ENCODE measurements around the gene YPEL4.
"Not testable (repeated sequence)": the region's sequence is repeated elsewhere in the genome, so short reads cannot be mapped to it uniquely, and the experiment has no call there.

YPEL4 gene

DNA sequence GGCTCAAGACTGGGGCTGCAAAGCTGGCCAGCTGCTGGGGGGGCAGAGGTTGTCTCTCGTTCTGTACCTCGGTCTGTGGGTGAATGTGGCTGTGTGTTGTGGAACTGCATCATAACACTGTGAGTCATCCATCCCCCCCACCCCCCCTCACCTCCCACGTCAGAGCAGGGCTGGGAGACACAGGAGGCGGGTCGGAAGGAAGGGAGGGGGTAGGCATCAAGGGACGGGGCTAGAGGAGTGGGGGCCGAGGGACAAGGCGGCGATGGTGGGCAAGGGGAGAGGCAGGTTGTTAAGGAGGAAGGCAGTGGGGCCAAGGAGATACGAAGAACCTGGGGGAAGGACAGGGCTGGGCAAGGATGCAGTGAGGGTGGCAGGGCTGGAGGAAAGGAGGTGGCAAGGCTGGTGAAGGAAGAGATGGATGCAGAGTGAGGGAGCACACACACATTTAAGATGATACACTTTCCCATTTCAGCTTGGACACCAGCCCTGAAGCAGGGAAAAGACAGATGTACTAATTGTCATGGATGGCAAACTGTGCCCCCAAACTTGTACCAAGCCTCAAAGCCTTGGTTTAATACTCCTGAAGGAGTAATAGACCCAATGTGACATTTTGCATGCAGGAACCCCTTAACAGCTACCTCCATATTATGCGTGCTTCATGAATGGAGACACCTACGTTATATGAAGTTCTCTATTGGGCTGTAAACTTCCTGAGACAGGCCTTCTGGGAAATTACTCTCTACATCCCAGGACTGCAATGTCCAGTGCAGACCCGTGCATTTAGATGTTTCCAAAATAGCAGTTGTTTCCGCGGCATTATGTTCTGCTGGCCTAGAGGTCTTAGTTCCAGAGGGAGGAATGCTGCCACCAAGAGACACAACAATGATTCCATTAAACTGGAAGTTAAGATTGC, at the start of gene YPEL4:
TSS of gene YPEL4 (minus strand) at position 87 of the 913 bp plus-strand sequence. CDS start 2,805 bp downstream, outside the sequence.
- DNase-seq, result peak; percentile 82

DNA sequence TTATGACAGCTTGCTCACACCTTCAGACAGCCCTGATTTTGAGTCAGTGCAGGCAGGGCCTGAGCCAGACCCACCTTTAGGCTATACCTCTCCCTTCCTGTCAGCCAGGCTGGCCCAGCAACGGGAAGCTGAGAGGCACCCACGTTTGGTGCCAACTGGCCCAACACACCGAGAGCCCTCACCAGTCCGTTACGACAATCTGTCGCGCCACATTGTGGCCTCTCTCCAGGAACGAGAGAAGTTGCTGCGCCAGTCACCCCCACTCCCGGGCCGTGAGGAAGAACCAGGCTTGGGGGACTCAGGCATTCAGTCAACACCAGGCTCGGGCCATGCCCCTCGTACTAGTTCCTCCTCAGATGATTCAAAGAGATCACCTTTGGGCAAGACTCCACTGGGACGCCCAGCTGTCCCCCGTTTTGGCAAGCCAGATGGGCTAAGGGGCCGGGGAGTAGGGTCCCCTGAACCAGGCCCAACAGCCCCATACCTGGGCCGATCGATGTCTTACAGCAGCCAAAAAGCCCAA, 49.2 kb upstream of the YPEL4 start:
- no peak for DNase-seq

- not testable (repeated sequence) for DNase-seq
These were observed 40.8 kb upstream of the YPEL4 start for GRCh38 chr11:57690474-57690873.

GRCh38 chr11:57681168-57681567, 31.5 kb upstream of the YPEL4 start:
- DNase-seq, result no peak

DNA sequence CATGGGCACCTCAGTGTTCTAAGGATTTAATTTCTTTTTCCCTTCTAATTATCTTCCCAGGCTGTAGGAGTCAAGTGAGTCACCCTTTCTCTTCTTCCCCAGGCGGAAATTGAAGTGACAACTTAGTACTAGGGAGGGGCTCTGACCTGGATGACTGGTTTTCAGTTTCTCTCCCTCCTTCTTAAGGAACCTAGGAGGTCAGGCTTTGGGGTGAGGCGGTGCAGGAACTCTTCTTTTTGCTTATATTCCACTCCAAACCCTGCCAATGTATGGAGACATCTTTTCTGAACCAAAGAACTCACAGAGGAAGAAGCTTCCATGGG, 30.8 kb upstream of the YPEL4 start:
- no peak for DNase-seq

DNA sequence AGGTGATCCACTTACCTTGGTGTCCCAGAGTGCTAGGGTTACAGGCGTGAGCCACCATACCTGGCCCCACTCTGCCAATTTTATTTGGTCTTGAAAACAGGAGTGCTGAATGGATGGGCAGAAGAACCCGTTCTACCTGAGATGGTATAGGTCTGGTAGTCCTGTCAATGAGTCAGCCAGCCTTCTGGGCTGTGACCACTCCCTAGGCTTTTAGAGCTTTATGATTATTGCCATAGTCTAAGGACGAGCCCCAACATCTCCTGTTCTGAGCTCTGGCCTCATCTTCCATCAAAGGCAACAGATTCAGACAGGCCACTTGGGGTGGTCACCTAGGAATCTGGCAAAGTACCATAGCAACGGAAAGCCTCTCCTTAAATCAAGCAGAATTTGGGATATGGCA, 29.7 kb upstream of the YPEL4 start:
- no peak for DNase-seq

DNA sequence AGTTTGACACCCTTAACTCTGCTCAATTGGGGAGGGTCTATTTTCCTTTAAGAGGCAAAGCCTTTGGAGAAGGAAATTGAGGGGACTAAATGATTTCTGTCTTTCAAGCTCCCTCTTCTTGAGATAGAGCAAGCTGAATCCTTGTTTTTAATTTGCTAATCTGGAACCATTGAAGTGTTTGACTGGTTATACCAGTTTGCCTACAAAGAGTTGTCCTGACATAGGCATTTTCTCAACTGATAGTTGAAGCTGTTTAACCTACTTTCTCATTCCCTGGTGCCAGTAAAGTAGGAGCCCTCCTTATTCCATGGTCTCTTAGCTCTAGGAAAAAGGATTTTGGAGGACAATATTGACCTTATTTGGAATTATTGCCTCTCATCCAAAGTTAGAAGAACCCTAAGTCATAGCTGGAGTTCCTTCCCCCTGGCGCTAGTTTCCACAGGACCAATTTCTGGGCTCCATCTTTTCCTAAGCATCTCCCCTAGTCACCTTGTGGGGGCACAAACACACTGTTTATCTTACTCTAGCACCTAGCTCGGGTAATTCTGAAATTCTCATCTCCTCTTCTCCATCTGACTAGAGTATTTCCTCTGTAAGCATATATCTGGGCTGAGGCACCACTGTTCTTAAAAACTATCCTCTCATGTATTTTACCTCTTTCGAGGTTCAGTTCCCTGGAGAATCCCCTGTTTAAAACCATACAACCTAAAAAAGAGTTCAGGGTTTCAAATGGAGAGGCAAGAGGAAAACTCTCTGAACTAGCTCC, 25.6 kb upstream of the YPEL4 start:
- DNase-seq, result no peak

GRCh38 chr11:57674251-57674650, 24.5 kb upstream of the YPEL4 start:
- no peak for DNase-seq

DNA sequence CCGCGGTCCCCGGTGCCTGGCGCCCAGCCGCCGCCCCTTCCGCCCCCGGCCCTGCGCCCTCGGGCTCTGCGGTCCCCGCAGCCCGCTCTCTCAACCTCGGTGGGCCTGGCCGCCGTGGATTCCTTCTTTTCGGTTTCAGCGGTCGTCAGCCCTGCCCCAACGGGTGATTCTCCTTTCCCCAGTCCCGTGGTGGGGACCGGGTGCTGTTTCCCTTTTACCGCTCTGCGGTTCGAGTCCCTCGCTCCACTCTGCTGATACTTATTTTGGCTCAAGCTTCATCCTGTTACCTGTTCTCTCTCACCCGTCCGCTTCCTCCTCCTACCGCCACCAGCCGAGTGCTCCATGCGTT, 18.7 kb upstream of the YPEL4 start:
- DNase-seq, result peak; percentile 40

DNA sequence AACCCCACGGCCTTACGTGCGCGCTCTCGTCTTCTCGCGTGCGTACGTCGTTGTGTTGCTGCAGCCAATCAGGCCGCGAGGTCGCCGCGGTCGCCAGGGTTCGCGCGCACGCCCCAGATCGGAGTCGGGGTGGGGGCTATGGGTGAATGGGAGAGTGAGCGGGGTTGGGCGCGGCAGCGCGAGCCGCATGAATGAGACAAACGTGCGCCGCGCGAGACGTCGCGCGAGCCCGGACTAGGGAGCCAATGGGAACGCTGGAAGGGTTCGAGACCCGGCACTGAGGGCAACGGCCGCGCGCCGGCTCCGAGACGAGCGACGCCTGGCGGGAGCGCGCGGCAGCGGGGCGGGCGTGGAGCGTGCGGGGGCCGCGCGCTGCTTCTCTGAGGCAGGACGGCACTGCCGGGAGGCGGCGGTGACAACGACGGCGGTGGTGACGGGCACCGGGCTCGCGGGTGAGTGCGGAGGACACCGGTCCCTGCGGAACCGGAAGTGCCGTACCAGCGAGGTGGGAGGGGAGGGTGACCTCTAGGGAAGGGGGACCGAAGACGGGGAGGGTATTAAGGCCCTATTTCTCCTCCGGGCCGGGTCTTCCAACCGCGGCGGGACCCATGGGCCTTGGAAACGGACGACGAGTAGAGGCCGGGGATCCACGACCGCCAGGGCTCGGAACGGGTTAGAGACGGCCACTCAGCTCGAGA, 18.2 kb upstream of the YPEL4 start, which contains the start of gene ZDHHC5:
TSS of gene ZDHHC5 (plus strand) at position 379 of the 698 bp plus-strand sequence. CDS start 4,977 bp downstream, outside the sequence.
- peak; percentile 99 for DNase-seq

DNA sequence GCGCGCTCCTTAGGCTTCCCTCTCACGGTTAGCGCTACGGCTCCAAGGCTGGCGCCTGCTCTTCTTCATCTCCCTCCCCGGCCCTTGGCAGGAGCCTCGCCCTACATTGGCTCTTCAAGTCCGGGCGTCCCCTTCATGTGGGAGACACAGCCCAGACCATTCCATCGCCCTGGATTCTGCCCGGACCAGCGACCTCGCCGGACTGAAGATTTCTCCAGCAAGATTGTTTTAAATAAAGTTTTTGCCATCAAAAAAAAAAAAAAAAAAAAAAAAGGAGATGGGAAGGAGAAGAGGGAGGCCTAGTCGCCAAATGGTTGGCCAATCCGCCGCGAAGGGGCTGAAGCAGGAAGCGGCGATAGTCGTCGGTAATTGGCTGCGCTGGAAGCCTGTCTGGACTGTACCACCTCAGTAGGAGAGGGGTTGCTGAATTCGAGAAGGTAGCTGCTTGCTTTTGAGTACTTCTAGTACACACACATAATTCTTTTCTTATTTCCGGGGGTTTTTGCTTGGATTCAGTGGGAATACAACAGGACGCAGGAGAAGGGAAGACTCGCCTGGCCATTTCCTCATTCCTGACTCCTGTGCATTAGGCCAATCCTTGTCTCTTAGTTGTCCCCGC, 17.5 kb upstream of the YPEL4 start:
- DNase-seq, result peak; percentile 93

DNA sequence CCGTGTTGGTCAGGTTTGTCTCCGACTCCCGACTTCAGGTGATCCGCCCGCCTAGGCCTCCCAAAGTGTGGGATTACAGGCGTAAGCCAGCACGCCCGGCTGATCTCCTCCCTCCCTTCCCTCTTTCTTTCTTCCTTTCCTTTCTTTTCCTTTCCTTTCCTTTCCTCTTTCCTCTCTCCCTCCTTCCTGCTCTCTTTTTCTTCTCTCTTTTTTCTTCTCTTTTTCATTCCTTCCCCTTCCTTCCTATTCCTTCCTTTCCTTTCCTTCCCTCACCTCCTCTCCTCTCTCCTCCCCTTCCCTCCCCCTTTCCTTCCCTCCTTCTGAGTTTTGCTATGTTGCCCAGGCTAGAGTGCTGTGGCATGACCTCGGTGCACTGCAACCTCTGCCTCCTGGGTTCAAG, 14.3 kb upstream of the YPEL4 start:
- DNase-seq, result no peak

DNA sequence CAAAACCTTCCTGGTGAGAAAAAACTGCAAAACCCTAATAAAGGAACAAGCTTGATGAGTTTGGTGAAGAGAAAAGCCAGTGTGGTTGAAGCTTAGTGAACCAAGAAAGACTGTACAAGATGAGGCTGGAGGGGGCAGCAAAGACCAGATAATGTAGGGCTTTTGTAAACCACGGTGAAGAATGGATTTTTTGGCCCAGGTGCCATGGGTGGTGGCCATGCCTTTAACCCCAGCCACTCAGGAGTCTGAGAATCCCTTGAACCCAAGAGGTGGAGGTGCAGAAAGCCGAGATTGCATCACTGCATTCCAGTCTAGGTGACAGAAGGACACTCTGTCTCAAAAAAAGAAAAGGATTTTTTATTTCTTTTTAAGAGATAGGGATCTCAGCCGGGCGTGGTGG, 13.2 kb upstream of the YPEL4 start:
- DNase-seq, result no peak

DNA sequence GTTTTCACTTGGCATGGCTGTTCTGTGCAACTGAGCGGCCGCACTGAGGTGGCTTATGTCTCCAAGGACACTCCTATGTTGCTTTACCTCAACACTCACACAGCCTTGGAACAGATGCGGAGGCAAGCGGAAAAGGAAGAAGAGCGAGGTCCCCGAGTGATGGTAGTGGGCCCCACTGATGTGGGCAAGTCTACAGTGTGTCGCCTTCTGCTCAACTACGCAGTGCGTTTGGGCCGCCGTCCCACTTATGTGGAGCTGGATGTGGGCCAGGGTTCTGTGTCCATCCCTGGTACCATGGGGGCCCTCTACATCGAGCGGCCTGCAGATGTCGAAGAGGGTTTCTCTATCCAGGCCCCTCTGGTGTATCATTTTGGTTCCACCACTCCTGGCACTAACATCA, 10.0 kb upstream of the YPEL4 start:
- no peak for DNase-seq

DNA sequence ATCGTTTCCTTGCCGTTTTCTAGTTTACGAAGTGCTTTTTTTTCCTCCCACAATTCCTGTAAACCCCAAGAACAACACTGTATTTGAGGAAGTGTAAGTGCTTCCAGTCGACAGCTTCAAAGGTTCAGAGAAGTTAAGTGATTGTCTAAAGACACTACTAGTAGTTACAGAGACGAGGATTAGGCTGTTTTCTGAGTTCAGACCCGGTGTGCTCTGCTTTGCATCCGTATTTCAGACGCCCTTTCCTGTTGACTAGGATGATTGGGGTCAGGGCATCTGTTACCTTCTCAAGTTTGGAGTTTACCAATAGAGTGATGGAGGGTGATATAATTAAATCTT, 8.3 kb upstream of the YPEL4 start:
- no peak for DNase-seq

DNA sequence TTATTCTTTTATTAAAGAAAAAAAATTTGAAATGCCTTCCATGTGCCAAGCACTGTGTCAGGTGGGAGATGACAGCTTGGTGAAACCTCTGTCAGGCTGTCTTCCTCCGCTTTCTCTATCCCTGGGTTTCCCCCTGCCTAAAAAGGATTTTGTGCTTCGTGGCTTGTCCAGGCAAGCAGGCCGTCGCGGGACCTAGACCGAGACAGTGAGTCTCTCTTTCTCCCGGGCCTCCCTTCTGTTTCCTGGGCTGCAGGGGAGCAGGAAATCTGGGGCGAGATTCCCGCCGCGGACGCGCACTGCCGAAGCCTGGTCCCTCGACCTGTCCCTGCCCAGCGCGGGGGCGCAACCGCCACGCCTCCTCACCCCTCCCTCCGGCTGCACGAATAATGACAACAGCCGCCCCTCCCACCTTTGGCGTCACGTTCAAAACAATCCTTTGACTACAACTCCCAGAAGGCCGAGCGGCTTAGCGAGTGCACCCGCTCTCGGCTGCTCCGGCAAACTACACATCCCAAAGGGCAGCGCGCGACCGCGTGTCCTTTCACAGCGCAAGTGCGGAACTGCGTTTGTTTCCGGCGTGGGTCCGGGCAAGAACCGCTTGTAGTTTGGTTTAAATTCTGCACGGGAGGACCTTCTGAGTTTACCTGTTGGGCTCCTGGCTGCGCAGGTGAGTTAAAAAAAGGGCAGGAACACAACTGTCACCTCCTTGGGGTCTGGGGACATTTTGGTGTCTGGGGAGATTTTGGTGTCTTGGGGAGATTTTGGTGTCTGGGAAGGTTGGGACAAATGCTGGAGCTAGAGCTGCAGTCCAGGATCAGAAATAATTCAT, 7.7 kb upstream of the YPEL4 start, which contains the start of gene CLP1:
TSS of gene CLP1 (plus strand) at position 569 of the 829 bp plus-strand sequence. CDS start 1,715 bp downstream, outside the sequence.
- DNase-seq, result peak; percentile 99

GRCh38 chr11:57656885-57657193, 7.1 kb upstream of the YPEL4 start:
- DNase-seq, result no peak

GRCh38 chr11:57653163-57653562, 3.5 kb upstream of the YPEL4 start:
- DNase-seq, result no peak

GRCh38 chr11:57652662-57653061, 3.0 kb upstream of the YPEL4 start:
- no peak for DNase-seq

GRCh38 chr11:57652230-57652629, 2.5 kb upstream of the YPEL4 start:
- DNase-seq, result not testable (repeated sequence)

DNA sequence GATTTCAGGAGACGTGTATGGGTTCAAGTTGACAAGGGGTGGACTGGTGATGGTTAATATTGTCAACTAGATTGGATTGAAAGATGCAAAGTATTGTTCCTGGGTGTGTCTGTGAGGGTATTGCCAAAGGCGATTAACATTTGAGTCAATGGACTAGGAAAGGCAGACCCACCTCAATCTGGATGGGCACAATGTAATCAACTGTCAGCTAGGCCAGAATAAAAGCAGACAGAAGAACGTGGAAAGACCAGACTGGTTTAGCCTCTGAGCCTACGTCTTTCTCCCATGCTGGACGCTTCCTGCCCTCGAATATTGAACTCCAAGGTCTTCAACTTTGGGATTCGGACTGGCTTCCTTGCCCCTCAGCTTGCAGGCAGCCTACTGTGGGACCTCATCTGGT, 1.7 kb upstream of the YPEL4 start:
- DNase-seq, result no peak

DNA sequence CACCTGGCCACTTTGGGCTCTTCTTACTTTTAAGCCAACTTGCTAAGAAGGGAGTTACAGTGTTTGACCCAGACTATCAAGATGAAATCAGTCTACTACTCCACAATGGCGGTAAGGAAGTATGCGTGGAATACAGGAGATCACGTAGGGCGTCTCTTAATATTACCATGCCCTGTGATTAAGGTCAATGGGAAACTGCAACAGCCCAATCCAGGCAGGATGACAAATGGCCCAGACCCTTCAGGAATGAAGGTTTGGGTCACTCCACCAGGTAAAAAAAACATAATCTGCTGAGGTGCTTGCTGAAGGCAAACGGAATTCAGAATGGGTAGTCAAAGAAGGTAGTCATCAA, 1.0 kb upstream of the YPEL4 start:
- no peak for DNase-seq

Measured in stimulated activated naive CD4-positive, alpha-beta T cell treated with Interleukin-2 at 50 U/mL for 16 hours (primary cell).